HepG2 (cell line): ENCODE results near the gene BROX. TPM values are rescaled to one million over a fixed set of nuclear protein-coding genes. Genes with fewer than 3 reads are reported as not detected.

ENCODE experiments used
- BORCS8-MEF2B ChIP-seq: sonication (generic); formaldehyde crosslinking; IDR thresholded peaks from 2 replicates; pipeline ENCODE4 v1.8.0; 2022; ENCODE audit warnings: mild to moderate bottlenecking, missing genetic modification reagents
- BRF2 ChIP-seq: sonication (generic); formaldehyde crosslinking; IDR thresholded peaks from 2 replicates; pipeline ENCODE4 v1.8.1; 2022; ENCODE audit warnings: mild to moderate bottlenecking, missing genetic modification reagents
- CCAR2 ChIP-seq: fragments of 200-400 bp; formaldehyde crosslinking; optimal IDR thresholded peaks from 2 replicates; pipeline ENCODE3; 2018; ENCODE audit warnings: low read depth, mild to moderate bottlenecking, low read length, moderate library complexity
- CHCHD3 ChIP-seq: sonication (generic); formaldehyde crosslinking; IDR thresholded peaks from 2 replicates; pipeline ENCODE4 v1.8.0; 2022; ENCODE audit warnings: mild to moderate bottlenecking, missing genetic modification reagents, moderate library complexity
- FOXK1 ChIP-seq: sonication (generic); formaldehyde crosslinking; IDR thresholded peaks from 2 replicates; pipeline ENCODE4 v1.4.0; 2020; ENCODE audit warnings: low read depth, missing genetic modification reagents, borderline replicate concordance
- GATAD2A ChIP-seq: IDR thresholded peaks from 2 replicates; pipeline ENCODE4 v1.6.1; 2016
- GFI1 ChIP-seq: sonication (generic); formaldehyde crosslinking; IDR thresholded peaks from 2 replicates; pipeline ENCODE4 v1.5.0; 2020; ENCODE audit warnings: missing genetic modification reagents, mild to moderate bottlenecking, borderline replicate concordance
- GTF2F1 ChIP-seq: fragments of 150-350 bp; IDR thresholded peaks from 2 replicates; pipeline ENCODE4 v1.6.1; 2014; ENCODE audit warnings: low read length
- HDAC1 ChIP-seq: sonication (generic); formaldehyde crosslinking; IDR thresholded peaks from 2 replicates; pipeline ENCODE4 v1.5.1; 2020; ENCODE audit warnings: mild to moderate bottlenecking, missing genetic modification reagents
- HNRNPLL ChIP-seq: fragments of 200-400 bp; formaldehyde crosslinking; IDR thresholded peaks from 2 replicates; pipeline ENCODE4 v1.6.1; 2017; ENCODE audit warnings: mild to moderate bottlenecking, low read depth, low read length; ENCODE audit not compliant: poor library complexity, severe bottlenecking
- KAT8 ChIP-seq: IDR thresholded peaks from 2 replicates; pipeline ENCODE4 v1.6.1; 2016; ENCODE audit warnings: missing genetic modification reagents, missing compliant biosample characterization
- NFATC3 ChIP-seq: sonication (generic); formaldehyde crosslinking; IDR thresholded peaks from 2 replicates; pipeline ENCODE4 v1.5.1; 2020; ENCODE audit warnings: mild to moderate bottlenecking, missing genetic modification reagents
- NFRKB ChIP-seq: fragments of 450-650 bp; IDR thresholded peaks from 2 replicates; pipeline ENCODE4 v1.6.1; 2017
- NR2F1 ChIP-seq, 2 experiments: fragments of 450-650 bp in 1 of 2; formaldehyde crosslinking in 1 of 2; IDR thresholded peaks; 2 replicates each; pipeline versions ENCODE4 v1.5.0 to v1.6.1; 2016 to 2020; ENCODE audit warnings: mild to moderate bottlenecking in 1 of 2, missing compliant biosample characterization in 1 of 2, missing genetic modification reagents in 1 of 2, moderate library complexity in 1 of 2
- PCBP2 ChIP-seq: fragments of 200-400 bp; formaldehyde crosslinking; optimal IDR thresholded peaks from 2 replicates; pipeline ENCODE3; 2018; ENCODE audit warnings: low read length, low read depth; ENCODE audit not compliant: poor library complexity, severe bottlenecking
- POLR2A ChIP-seq, 2 experiments: IDR thresholded peaks; 2 replicates each; pipeline ENCODE4 v1.6.1; 2011; ENCODE audit warnings: low read depth in 2 of 2, low read length in 2 of 2, mild to moderate bottlenecking in 1 of 2, moderate library complexity in 1 of 2; ENCODE audit not compliant: insufficient read depth in 1 of 2
- RAD21 ChIP-seq: fragments of 450-650 bp; formaldehyde crosslinking; IDR thresholded peaks from 2 replicates; pipeline ENCODE4 v1.5.0; 2020; ENCODE audit warnings: mild to moderate bottlenecking
- SMAD9 ChIP-seq: sonication (generic); formaldehyde crosslinking; IDR thresholded peaks from 2 replicates; pipeline ENCODE4 v1.5.1; 2020; ENCODE audit warnings: mild to moderate bottlenecking, missing genetic modification reagents
- TAF1 ChIP-seq: sonication (generic); formaldehyde crosslinking; IDR thresholded peaks from 2 replicates; pipeline ENCODE4 v1.4.0; 2020; ENCODE audit warnings: missing genetic modification reagents
- TCF12 ChIP-seq, 2 experiments: fragments of 450-650 bp in 1 of 2; sonication (generic) in 1 of 2; formaldehyde crosslinking in 1 of 2; IDR thresholded peaks; 2 replicates each; pipeline versions ENCODE4 v1.6.1 to v1.8.0; 2017 to 2022; ENCODE audit warnings: antibody characterized with exemption in 1 of 2, mild to moderate bottlenecking in 1 of 2, missing genetic modification reagents in 1 of 2, moderate library complexity in 1 of 2
- TERF1 ChIP-seq: sonication (generic); formaldehyde crosslinking; IDR thresholded peaks from 2 replicates; pipeline ENCODE4 v1.8.0; 2022; ENCODE audit warnings: mild to moderate bottlenecking, missing genetic modification reagents, moderate library complexity
- TGIF2 ChIP-seq: IDR thresholded peaks from 2 replicates; pipeline ENCODE4 v1.6.1; 2016; ENCODE audit warnings: control low read depth, missing compliant biosample characterization
- ZC3H4 ChIP-seq: sonication (generic); formaldehyde crosslinking; IDR thresholded peaks from 2 replicates; pipeline ENCODE4 v1.4.0; 2020; ENCODE audit warnings: missing genetic modification reagents, borderline replicate concordance
- ZFP82 ChIP-seq: sonication (generic); formaldehyde crosslinking; IDR thresholded peaks from 2 replicates; pipeline ENCODE4 v1.5.1; 2020; ENCODE audit warnings: mild to moderate bottlenecking, missing genetic modification reagents, borderline replicate concordance
- ZNF337 ChIP-seq: sonication (generic); formaldehyde crosslinking; IDR thresholded peaks from 2 replicates; pipeline ENCODE4 v1.5.1; 2020; ENCODE audit warnings: missing genetic modification reagents, low read depth, mild to moderate bottlenecking, borderline replicate concordance
- ZNF362 ChIP-seq: sonication (generic); formaldehyde crosslinking; IDR thresholded peaks from 2 replicates; pipeline ENCODE4 v1.4.0; 2020; ENCODE audit warnings: missing genetic modification reagents, mild to moderate bottlenecking, borderline replicate concordance
- ZNF589 ChIP-seq: sonication (generic); formaldehyde crosslinking; conservative IDR thresholded peaks from 2 replicates; pipeline ENCODE4 v1.8.0; 2022; ENCODE audit warnings: mild to moderate bottlenecking, moderate library complexity, missing genetic modification reagents
- ZNF792 ChIP-seq: IDR thresholded peaks from 2 replicates; pipeline ENCODE4 v1.6.1; 2016
- polyA plus RNA-seq, 8 experiments: library from polyadenylated mRNA; depleted of rRNA in 3 of 8; stranded (reverse) in 7 of 8; unstranded in 1 of 8; fragments of >200 nt; fragmentation: Illumina TruSeq in 4 of 8; extraction: Trizol in 4 of 8; gene quantifications; 2 replicates each; pipeline versions ENCODE4 v1.2.1 to v1.2.3, GENCODE V29; 2011 to 2016; ENCODE audit warnings: low read depth in 4 of 8, missing spikeins in 1 of 8, mixed read lengths in 1 of 8; ENCODE audit not compliant: insufficient read depth in 1 of 8
- total RNA-seq, 5 experiments: library from RNA; depleted of rRNA; stranded (reverse); fragments of >200 nt; fragmentation: Illumina TruSeq; extraction: Trizol; gene quantifications; 2 replicates each; pipeline ENCODE4 v1.2.3, GENCODE V29; 2016; ENCODE audit warnings: low read depth in 1 of 5

BROX gene
- total and polyA plus RNA-seq, 2 of the 13 experiments (the other 11 are each of a cell fraction or from before 2014, with no cell fraction given), result 4.4 to 33.2 TPM

GRCh38 chr1:222712253-222713090, at the start of gene BROX, which contains the start of gene AIDA (continued):
- TF ChIP-seq TERF1 (CRISPR knock-in tag) (no peak), RAD21 (CRISPR knock-in tag) (peak; percentile 30; the same call in 1 of the 2 replicates), BORCS8-MEF2B (CRISPR knock-in tag) (peak; percentile 26; the same call in 1 of the 2 replicates), GTF2F1 (peak; percentile 78; the same call in 1 of the 2 replicates), NFATC3 (no peak), NFRKB (peak; percentile 34; the same call in 1 of the 2 replicates), SMAD9 (no peak), CHCHD3 (CRISPR knock-in tag) (no peak), TAF1 (CRISPR knock-in tag) (peak; percentile 67), TCF12 (IDR thresholded peaks at IDR 0.05) (no peak), TCF12 (CRISPR knock-in tag; IDR thresholded peaks at IDR 0.05) (no peak; the same call in 1 of the 2 replicates), ZNF792 (CRISPR knock-in tag) (peak; percentile 23; the same call in 1 of the 2 replicates), KAT8 (peak; percentile 74), ZC3H4 (no peak), FOXK1 (CRISPR knock-in tag) (peak; percentile 32; the same call in 1 of the 2 replicates), ZNF589 (CRISPR knock-in tag) (0 out of 2 replicates have a peak, but pooled peaks have one; percentile 12), TGIF2 (CRISPR knock-in tag) (no peak), BRF2 (CRISPR knock-in tag) (peak; percentile 56; the same call in 1 of the 2 replicates), PCBP2 (no peak), ZNF362 (CRISPR knock-in tag) (no peak), ZNF337 (CRISPR knock-in tag) (peak; percentile 64; the same call in 1 of the 2 replicates), HNRNPLL (peak; percentile 19), HDAC1 (no peak; the same call in 1 of the 2 replicates), NR2F1 (CRISPR knock-in tag; IDR thresholded peaks at IDR 0.05) (no peak), POLR2A (IDR thresholded peaks at IDR 0.05; ENCODE audit: insufficient read depth in 1 of 2, low read depth in 2 of 2, low read length in 2 of 2) (peak in 1 of 2 experiments; percentile 69; a peak in 2 of 4 replicates), GATAD2A (CRISPR knock-in tag) (no peak), GFI1 (0 out of 2 replicates have a peak, but pooled peaks have one; percentile 28), ZFP82 (CRISPR knock-in tag) (peak; percentile 47; the same call in 1 of the 2 replicates), CCAR2 (no peak)
